ENCODE measurements around the gene CCNG2.

GRCh38 chr4:77148078-77148477 is 8.9 kb upstream of the CCNG2 start:
- TF ChIP-seq CTCF (IDR thresholded peaks at IDR 0.05): no peak
- no peak for TF ChIP-seq POLR2A (IDR thresholded peaks at IDR 0.05)

Data from uterus (tissue), 2 donors.